Measurements from ENCODE around the gene PHACTR4.

DNA sequence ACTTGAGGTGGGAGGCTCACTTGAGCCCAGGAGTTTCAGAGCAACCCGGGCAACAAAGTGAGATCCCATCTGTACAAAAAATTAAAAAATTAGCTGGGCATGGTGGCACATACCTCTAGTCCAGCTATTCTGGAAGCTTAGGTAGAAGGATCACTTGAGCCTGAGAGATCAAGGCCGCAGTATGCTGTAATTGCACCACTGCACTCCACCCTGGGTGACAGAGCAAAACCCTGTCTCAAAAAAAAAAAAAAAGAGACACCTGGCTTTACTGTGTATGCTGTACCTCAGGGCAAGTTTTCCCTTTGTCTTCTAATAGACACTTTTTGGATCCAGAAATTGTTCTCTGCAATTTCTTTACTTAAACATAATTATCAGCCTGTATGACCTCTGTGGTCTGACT is 113.2 kb downstream of the PHACTR4 start:
- TF ChIP-seq POLR2A (IDR thresholded peaks at IDR 0.05; ENCODE audit: low read depth, low read length) (no peak), TAF1 (IDR thresholded peaks at IDR 0.05; ENCODE audit: borderline replicate concordance, low read depth, low read length) (no peak), BRCA1 (IDR thresholded peaks at IDR 0.05; ENCODE audit: low read depth, low read length) (no peak), POLR2AphosphoS5 (IDR thresholded peaks at IDR 0.05; ENCODE audit: low read length) (no peak), RFX5 (IDR thresholded peaks at IDR 0.05; ENCODE audit: low read depth, low read length) (no peak), SMC3 (IDR thresholded peaks at IDR 0.05; ENCODE audit: borderline replicate concordance, low read length) (no peak), ZNF622 (IDR thresholded peaks at IDR 0.05) (no peak), KDM1A (IDR thresholded peaks at IDR 0.05; ENCODE audit: borderline replicate concordance) (no peak)
